Left lung (tissue), 10 donors: ENCODE results near the gene MPC2. TPM values are rescaled to one million over a fixed set of nuclear protein-coding genes. Genes with fewer than 3 reads are reported as not detected.

Source experiments
- ATAC-seq: fragments of 200-7000 bp; cut with Tn5 transposase; one replicate; pipeline ENCODE4 v1.9.1; 2020; ENCODE audit warnings: moderate library complexity
- DNase-seq, 4 donors: peaks; one replicate each; pipeline ENCODE4 v3.0.0-alpha.2; 2013 to 2020
- H3K27ac ChIP-seq, 2 donors: fragments of 200-600 bp; sonication (generic) in 1 of 2; one replicate each; pipeline versions ENCODE4 v1.5.0 to v1.8.0; 2020 to 2021
- H3K27me3 ChIP-seq, 2 donors: fragments of 200-600 bp; sonication (generic) in 1 of 2; one replicate each; pipeline versions ENCODE4 v1.5.0 to v1.8.0; 2020 to 2021
- H3K36me3 ChIP-seq, 2 donors: fragments of 200-600 bp; sonication (generic) in 1 of 2; one replicate each; pipeline versions ENCODE4 v1.5.0 to v1.8.0; 2020 to 2021
- H3K4me1 ChIP-seq, 2 donors: fragments of 200-600 bp; one replicate each; pipeline ENCODE4 v1.8.0; 2021
- H3K4me3 ChIP-seq, 2 donors: fragments of 200-600 bp; sonication (generic) in 1 of 2; one replicate each; pipeline versions ENCODE4 v1.5.0 to v1.8.0; 2020 to 2021; ENCODE audit warnings: mild to moderate bottlenecking in 1 of 2
- H3K9me3 ChIP-seq, 2 donors: fragments of 200-600 bp; sonication (generic) in 1 of 2; one replicate each; pipeline versions ENCODE4 v1.5.0 to v1.8.0; 2020 to 2021
- CTCF ChIP-seq, 2 donors: fragments of 200-600 bp; sonication (generic) in 1 of 2; IDR thresholded peaks; one replicate each; pipeline versions ENCODE4 v1.5.0 to v1.8.0; 2021; ENCODE audit warnings: antibody characterized with exemption in 2 of 2
- intact Hi-C, 2 donors: fragments of 100-400 bp; cut with DNase I; formaldehyde crosslinking; loops; one replicate each; pipeline versions ENCODE4 v1.11.2 to v1.14.2; 2022
- polyA plus RNA-seq, 6 donors: library from polyadenylated mRNA; unstranded; fragments of 120-200 nt; gene quantifications; one replicate each; pipeline ENCODE4 v1.2.1, GENCODE V29; 2013; ENCODE audit not compliant: insufficient read length in 6 of 6
- total RNA-seq, 2 donors: library from RNA; stranded (reverse); fragmentation: NEBNext Ultra II Directional; extraction: Animal tissue kit (Norgen Biotek cat#: 25700); gene quantifications; one replicate each; pipeline ENCODE4 v1.2.1, GENCODE V29; 2021
- donor health status: DM: no; HTN: yes; CAD: no.
- donor health status: DM: no; HTN: no; CAD: no.

The MPC2 gene
- total and polyA plus RNA-seq, 8 donors: 44.0 to 59.2 (median 47.5) TPM

GRCh38 chr1:167949785-167950184 is 12.9 kb upstream of the MPC2 start:
- no peak for DNase-seq
- peaks cover 0 to 10% of the 10 kb centered on the region in 2 donors for H3K4me1 ChIP-seq
- H3K36me3 ChIP-seq: peaks cover 0 to 30% of the 10 kb centered on the region in 2 donors
- no peak overlapping the region for H3K27ac ChIP-seq
- TF ChIP-seq CTCF (IDR thresholded peaks at IDR 0.05): no peak
- no peak for ATAC-seq
- H3K4me3 ChIP-seq: no peak overlapping the region
- H3K27me3 ChIP-seq: no peaks in the 10 kb centered on the region
- intact Hi-C loops: no loop called here
- no peaks in the 10 kb centered on the region for H3K9me3 ChIP-seq

DNA sequence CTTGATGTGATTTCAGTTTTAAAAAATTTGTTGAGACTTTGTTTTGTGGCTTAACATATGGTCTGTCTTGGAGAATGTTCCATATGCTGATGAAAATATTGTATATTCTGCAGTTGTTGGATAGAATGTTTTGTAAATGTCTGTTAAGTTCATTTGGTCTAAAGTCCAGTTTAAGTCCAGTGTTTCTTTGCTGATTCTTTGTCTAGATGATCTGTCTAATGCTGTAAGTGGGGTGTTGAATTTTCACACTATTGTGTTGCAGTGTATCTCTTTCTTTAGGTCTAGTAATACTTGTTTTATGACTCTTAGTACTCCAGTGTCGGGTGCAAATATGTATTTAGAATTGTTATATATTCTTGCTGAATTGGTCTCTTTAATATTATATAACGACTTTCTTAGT is 10.9 kb upstream of the MPC2 start:
- H3K9me3 ChIP-seq: no peaks in the 10 kb centered on the region
- intact Hi-C loops: no loop called here
- ATAC-seq: no peak
- TF ChIP-seq CTCF (IDR thresholded peaks at IDR 0.05): no peak
- no peak for DNase-seq
- H3K4me1 ChIP-seq: peaks cover 0 to 10% of the 10 kb centered on the region in 2 donors
- H3K4me3 ChIP-seq: no peak overlapping the region
- H3K27ac ChIP-seq: no peak overlapping the region
- no peaks in the 10 kb centered on the region for H3K27me3 ChIP-seq
- H3K36me3 ChIP-seq: peaks cover 0 to 9% of the 10 kb centered on the region in 2 donors

GRCh38 chr1:167943541-167943940 is 6.7 kb upstream of the MPC2 start:
- DNase-seq (no peak), ATAC-seq (no peak)
- no peaks in the 10 kb centered on the region for H3K27me3 ChIP-seq
- no peak overlapping the region for H3K27ac ChIP-seq
- no peaks in the 10 kb centered on the region for H3K36me3 ChIP-seq
- H3K4me3 ChIP-seq: no peak overlapping the region
- no peaks in the 10 kb centered on the region for H3K9me3 ChIP-seq
- intact Hi-C loops: no loop called here
- peaks cover 0 to 11% of the 10 kb centered on the region in 2 donors for H3K4me1 ChIP-seq
- no peak for TF ChIP-seq CTCF (IDR thresholded peaks at IDR 0.05)

DNA sequence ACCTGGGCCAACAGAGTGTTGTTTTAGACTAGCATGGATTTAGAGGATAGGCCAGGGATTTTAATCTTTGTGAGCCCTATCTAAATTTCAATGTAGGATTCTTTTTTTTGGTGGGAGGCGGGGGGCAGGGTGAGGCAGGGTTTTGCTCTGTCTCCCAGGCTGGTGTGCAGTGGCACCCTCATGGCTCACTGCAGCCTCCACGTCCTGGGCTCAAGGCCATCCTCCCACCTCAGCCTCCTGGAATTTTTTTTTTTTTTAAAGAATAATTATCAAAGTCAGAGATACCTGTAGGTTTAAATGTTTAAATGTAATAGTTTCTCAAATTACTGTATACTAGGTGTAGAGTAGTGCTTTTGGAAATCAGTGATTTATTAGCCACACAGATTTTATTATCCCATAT is 3.4 kb upstream of the MPC2 start:
- intact Hi-C loops: no loop called here
- Histone ChIP-seq H3K27ac (no peak overlapping the region), H3K4me1 (peaks cover 0 to 23% of the 10 kb centered on the region in 2 donors), H3K27me3 (no peaks in the 10 kb centered on the region), H3K9me3 (no peaks in the 10 kb centered on the region), H3K36me3 (no peaks in the 10 kb centered on the region), H3K4me3 (no peak overlapping the region)
- TF ChIP-seq CTCF (IDR thresholded peaks at IDR 0.05): no peak
- ATAC-seq (no peak), DNase-seq (no peak)

DNA sequence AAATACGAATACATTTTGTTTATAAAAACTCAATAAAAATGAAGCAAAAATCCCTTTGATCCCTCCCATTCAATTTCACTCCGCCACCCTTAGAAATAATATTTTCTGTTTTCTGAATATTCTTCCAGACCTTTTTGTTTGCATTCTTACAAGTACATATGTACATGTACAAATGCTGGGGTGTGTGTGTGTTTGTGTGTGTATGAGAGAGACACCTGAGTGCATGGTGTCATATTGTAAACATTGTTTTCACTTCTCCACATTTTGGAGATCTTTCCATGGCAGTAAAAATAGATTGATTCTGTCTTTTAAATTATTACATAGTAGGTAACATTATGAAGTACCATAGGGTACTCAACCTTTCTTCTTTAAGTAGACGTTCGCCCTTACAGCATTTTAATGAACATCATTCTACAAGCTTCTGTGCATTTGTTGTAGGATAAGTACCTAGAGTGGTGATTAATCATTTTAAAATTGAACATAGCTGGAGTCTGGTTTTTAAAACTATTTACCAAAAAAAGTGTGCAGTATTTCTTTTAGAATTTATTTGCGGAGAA is 1.3 kb upstream of the MPC2 start:
- ATAC-seq (no peak), DNase-seq (no peak)
- H3K4me3 ChIP-seq: peak overlapping the region; percentile 71 to 90
- no peak for TF ChIP-seq CTCF (IDR thresholded peaks at IDR 0.05)
- no peaks in the 10 kb centered on the region for H3K9me3 ChIP-seq
- peaks cover 0 to 42% of the 10 kb centered on the region in 2 donors for H3K4me1 ChIP-seq
- no peaks in the 10 kb centered on the region for H3K27me3 ChIP-seq
- H3K27ac ChIP-seq: peak overlapping the region; percentile 98
- intact Hi-C loops: no loop called here
- H3K36me3 ChIP-seq: no peaks in the 10 kb centered on the region
